Pulmonary artery endothelial cell (primary cell): Measurements from ENCODE around the gene HHATL. TPM values are rescaled to one million over a fixed set of nuclear protein-coding genes. Genes with fewer than 3 reads are reported as not detected.

ENCODE experiments used
- DNase-seq: peaks from one replicate; pipeline ENCODE4 v3.0.0-alpha.2; 2011; ENCODE audit warnings: low read depth, low spot score
- total RNA-seq: library from RNA; depleted of rRNA; stranded (reverse); fragments of >200 nt; gene quantifications from 2 replicates; pipeline ENCODE4 v1.2.3, GENCODE V29; 2014

Gene HHATL
- total RNA-seq, 1 donor from 2014 or later: not detected

DNA sequence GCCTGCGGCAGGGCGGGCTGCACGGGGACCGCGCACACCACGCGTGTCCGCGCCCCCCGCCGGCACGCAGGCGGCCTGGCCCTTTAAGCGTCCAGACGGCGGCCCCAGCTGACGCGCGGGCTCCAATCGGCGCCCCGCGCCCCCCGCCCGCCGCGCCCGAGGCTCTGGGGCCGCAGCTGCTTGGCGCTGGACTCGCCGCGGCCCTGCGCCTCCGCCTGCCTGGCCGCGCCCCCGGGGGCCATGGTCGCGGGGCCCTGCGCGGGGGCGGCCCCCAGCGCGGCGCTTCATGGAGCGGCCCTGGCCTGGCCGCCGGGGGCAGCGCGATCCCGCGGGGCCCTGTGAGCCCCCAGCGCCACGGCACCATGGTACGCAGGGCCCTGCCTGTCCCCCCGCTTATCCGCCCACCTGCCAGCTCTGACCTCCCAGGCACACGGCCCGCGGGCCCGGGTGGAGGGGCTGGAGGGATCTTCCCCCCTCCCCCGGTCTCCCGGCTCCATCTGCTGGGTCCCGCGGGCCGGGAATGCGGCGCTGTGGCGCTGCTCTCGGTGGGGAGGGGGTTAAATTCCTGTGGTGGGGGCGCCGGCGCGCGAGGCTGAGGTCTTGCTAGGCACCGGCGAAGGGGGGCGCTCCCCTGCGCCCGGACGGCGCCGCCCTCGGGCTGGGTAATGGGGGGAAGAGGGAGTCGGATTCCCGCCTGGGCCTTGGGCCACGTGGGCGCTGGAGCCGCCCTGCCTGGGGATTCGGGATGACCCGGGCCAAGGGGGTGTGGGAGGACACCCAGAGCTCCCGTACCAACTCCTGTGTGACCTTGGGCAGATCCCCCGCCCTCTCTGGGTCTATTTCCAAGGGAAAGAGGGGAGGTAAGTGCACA, 48.0 kb downstream of the HHATL start:
- DNase-seq: no peak

DNA sequence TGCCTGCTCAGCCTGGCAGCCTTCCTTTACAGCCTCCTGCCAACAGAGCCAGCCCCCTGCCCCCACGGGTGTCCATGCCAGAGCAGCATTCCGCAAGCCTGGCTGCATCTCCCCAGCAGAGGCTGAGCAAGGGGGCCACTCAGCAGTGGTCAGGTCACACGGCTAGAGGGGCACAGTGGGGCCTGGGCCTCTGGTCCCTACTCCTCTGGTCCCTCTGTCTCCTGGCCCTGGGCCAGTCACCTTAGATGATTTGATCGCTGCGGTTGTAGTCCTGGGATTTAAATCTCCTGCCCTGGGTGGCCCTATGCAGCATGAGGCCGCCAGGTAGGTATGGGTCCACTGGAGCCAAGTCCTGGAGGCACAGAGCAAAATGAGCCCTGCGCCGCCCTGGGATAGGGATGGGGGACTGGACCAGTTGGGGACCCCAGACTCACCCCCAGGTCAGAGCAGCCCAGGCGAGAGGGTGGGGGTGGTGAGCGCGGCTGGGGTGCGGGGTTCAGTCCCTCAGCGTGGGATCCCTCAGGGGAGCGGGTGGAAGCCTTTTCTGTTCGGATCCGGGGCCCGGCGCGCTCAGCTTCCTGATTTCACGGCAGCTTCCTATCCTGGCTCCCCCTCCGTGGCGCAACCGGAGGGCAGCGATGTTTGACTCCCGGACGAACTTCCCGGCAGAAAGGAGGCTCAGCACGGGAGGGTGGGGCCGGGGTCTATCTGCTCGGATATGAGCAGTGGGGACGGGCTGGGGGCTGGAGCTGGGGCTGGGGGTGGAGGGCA, 48.9 kb downstream of the HHATL start, which contains the start of gene ZBTB47:
ZBTB47 (plus strand) TSS at position 138 of the 771 bp plus-strand sequence. CDS start 4,659 bp downstream, outside the sequence.
- no peak for DNase-seq

GRCh38 chr3:42653303-42653559, 49.4 kb downstream of the HHATL start:
- DNase-seq: no peak

- peak; percentile 39 for DNase-seq
These were observed 49.8 kb downstream of the HHATL start for GRCh38 chr3:42652611-42653302.

GRCh38 chr3:42652251-42652610, 50.4 kb downstream of the HHATL start:
- no peak for DNase-seq

DNA sequence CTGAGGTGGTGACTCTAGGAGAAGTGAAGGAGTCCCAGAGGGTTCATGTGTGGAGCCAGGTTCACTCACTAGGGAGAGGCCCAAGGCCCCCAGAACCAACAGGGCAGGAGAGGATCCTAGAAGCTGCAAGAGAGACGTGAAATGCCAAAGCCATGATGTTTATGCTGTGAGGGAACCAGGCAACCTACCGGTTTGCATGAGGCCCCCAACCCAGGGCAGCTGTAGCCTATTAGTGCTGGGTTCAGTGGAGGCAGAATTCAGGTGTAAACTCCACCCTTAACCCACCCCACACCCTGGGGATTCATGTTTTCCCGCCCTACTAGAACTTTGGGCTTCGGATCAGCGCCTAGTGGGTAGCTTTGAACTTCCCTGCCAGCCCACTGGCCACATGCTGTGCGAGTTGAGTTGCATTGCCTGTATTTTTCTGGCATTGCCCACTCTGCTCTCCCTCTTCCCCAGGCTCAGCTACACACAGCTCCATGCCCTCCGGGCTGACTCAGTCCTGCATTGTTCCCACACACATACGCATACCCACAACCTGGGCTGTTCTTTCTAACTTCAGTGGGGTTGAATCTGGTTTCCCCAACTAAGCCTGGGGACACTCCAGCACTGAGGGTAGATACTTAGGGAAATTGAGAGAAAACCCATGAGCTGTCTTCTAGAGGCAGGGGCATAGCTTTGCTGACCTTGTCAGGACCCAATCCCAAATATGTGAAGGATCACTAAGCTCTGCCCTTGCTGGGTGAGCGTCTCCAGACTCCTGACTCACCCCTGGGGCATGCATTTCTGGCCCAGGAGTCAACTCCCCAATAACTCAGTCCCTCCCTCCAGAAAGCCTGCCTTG, 51.1 kb downstream of the HHATL start:
- no peak for DNase-seq

- no peak for DNase-seq
These were observed 52.8 kb downstream of the HHATL start for GRCh38 chr3:42649783-42650182.

GRCh38 chr3:42649006-42649405, 53.6 kb downstream of the HHATL start:
- DNase-seq: no peak

- DNase-seq: no peak
These were observed 54.7 kb downstream of the HHATL start for GRCh38 chr3:42647821-42648459.

Other genes starting within 250 kb of the HHATL start
- 1.9 and 4.5 TPM in 2 replicates for gene VIPR1, start 200.2 kb downstream of the HHATL start, total RNA-seq
- 79.9 and 96.4 TPM in 2 replicates for gene SEC22C, start 120.8 kb downstream of the HHATL start, total RNA-seq
- 34.2 and 40.9 TPM in 2 replicates for gene SS18L2, start 111.9 kb downstream of the HHATL start, total RNA-seq
- gene NKTR, start 102.1 kb downstream of the HHATL start, total RNA-seq: 42.3 and 57.4 TPM in 2 replicates
- 17.3 and 22.4 TPM in 2 replicates for gene ZBTB47, start 49.1 kb downstream of the HHATL start, total RNA-seq
- not detected in 2 replicates for gene KLHL40, start 17.3 kb downstream of the HHATL start, total RNA-seq
- gene CCDC13, start 70.5 kb upstream of the HHATL start, total RNA-seq: 0.07 and 0.33 TPM in 2 replicates
- 139 and 144 TPM in 2 replicates for gene HIGD1A, start 101.7 kb upstream of the HHATL start, total RNA-seq
- gene ACKR2, start 106.6 kb upstream of the HHATL start, total RNA-seq: not detected in 2 replicates
- gene CYP8B1, start 173.1 kb upstream of the HHATL start, total RNA-seq: not detected in 2 replicates
- 1.3 and 1.4 TPM in 2 replicates for gene ZNF662, start 203.3 kb upstream of the HHATL start, total RNA-seq